Measurements from ENCODE around the gene MINK1. TPM values are rescaled to one million over a fixed set of nuclear protein-coding genes. Genes with fewer than 3 reads are reported as not detected.

MINK1 gene
- total and polyA plus RNA-seq, 2 of the 8 experiments (the other 6 are each of a cell fraction or from before 2014, with no cell fraction given), result 26.9 to 77.7 TPM

DNA sequence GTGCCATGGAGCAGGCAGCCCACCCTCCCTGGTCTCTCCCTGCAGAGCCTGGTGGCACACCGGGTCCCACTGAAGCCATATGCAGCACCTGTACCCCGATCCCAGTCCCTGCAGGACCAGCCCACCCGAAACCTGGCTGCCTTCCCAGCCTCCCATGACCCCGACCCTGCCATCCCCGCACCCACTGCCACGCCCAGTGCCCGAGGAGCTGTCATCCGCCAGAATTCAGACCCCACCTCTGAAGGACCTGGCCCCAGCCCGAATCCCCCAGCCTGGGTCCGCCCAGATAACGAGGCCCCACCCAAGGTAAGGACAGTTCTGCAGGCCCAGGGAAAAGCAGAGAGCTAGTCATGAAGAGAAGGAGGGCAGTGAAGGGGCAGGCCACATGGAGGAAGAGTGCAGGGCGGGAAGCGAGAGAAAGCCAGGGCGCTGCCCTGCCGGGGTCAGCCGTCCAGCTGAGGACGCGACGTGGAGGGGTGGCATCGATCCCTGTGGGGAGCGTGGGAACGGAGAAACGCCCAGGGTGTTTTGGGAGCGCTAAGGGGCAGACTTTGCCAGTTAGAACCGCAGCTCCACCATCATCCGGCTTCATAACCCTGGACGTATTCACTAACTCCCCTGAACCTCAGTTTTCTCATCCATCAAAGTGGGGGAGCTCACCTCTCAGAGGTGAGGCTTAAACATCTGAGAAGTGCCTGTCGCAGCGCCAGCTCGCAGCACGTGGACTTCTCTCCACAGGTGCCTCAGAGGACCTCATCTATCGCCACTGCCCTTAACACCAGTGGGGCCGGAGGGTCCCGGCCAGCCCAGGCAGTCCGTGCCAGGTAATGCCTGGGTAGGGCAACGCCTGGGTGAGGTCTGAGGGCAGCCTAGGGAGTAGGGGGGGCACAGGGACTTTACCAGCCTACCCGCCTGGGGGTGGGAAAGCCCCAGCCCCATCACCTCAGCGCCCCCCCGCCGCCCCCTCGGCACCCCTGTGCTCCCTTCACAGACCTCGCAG is 58.6 kb downstream of the MINK1 start (continued):
- TF ChIP-seq GTF2F1 (IDR thresholded peaks at IDR 0.05; ENCODE audit: borderline replicate concordance, low read depth, low read length) (no peak), POLR2AphosphoS5 (IDR thresholded peaks at IDR 0.05; ENCODE audit: low read depth, low read length) (no peak)
